ENCODE results near the gene RPL41.
"Not testable (repeated sequence)": the region's sequence is repeated elsewhere in the genome, so short reads cannot be mapped to it uniquely, and the experiment has no call there.

Gene RPL41

GRCh38 chr12:56103066-56103711 is 13.2 kb upstream of the RPL41 start:
- H3K36me3 ChIP-seq (ENCODE audit: control insufficient read depth, insufficient read depth, low read length) = peaks cover 68% of the 10 kb centered on the region
- H3K27me3 ChIP-seq (ENCODE audit: control insufficient read depth, insufficient read depth, low read length) = no peaks in the 10 kb centered on the region
- no peaks in the 10 kb centered on the region for H3K9me3 ChIP-seq (ENCODE audit: control insufficient read depth, insufficient read depth, low read length)
- H3K4me1 ChIP-seq (ENCODE audit: control insufficient read depth, insufficient read depth, low read length) = peaks cover 8% of the 10 kb centered on the region; the same call in 1 of the 2 replicates
- H3K27ac ChIP-seq (ENCODE audit: low read depth, low read length) = peak overlapping the region; percentile 87
- peak overlapping the region; percentile 70 for H3K4me3 ChIP-seq (ENCODE audit: low read depth, low read length)
- H3K9ac ChIP-seq (ENCODE audit: low read depth, low read length) = no peak overlapping the region

GRCh38 chr12:56103823-56104108 is 12.7 kb upstream of the RPL41 start:
- Histone ChIP-seq H3K4me1 (ENCODE audit: control insufficient read depth, insufficient read depth, low read length) (peaks cover 8% of the 10 kb centered on the region; the same call in 1 of the 2 replicates), H3K36me3 (ENCODE audit: control insufficient read depth, insufficient read depth, low read length) (peaks cover 69% of the 10 kb centered on the region), H3K27ac (ENCODE audit: low read depth, low read length) (peak overlapping the region; percentile 87), H3K9ac (ENCODE audit: low read depth, low read length) (peak overlapping the region; percentile 54), H3K4me3 (ENCODE audit: low read depth, low read length) (peak overlapping the region; percentile 70), H3K27me3 (ENCODE audit: control insufficient read depth, insufficient read depth, low read length) (no peaks in the 10 kb centered on the region), H3K9me3 (ENCODE audit: control insufficient read depth, insufficient read depth, low read length) (no peaks in the 10 kb centered on the region)

- peak within 1 kb of the TSS; percentile 92 for H3K27ac ChIP-seq (ENCODE audit: low read depth, low read length)
- H3K4me3 ChIP-seq (ENCODE audit: low read depth, low read length) = peak within 1 kb of the TSS; percentile 94
- peaks cover 8% of the 10 kb centered on the region; the same call in 1 of the 2 replicates for H3K4me1 ChIP-seq (ENCODE audit: control insufficient read depth, insufficient read depth, low read length)
- H3K27me3 ChIP-seq (ENCODE audit: control insufficient read depth, insufficient read depth, low read length) = no peaks in the 10 kb centered on the region
- peak within 1 kb of the TSS; percentile 88 for H3K9ac ChIP-seq (ENCODE audit: low read depth, low read length)
- H3K9me3 ChIP-seq (ENCODE audit: control insufficient read depth, insufficient read depth, low read length) = no peaks in the 10 kb centered on the region
- peaks cover 68% of the 10 kb centered on the region for H3K36me3 ChIP-seq (ENCODE audit: control insufficient read depth, insufficient read depth, low read length)
These were observed 12.2 kb upstream of the RPL41 start, which contains the start of gene PA2G4 for GRCh38 chr12:56104109-56104814. TSS of gene PA2G4 (plus strand) at chr12:56104559. CDS start at chr12:56104738, 179 bp downstream.

- Histone ChIP-seq H3K27me3 (ENCODE audit: control insufficient read depth, insufficient read depth, low read length) (no peaks in the 10 kb centered on the region), H3K4me3 (ENCODE audit: low read depth, low read length) (peak overlapping the region; percentile 94), H3K36me3 (ENCODE audit: control insufficient read depth, insufficient read depth, low read length) (peaks cover 67% of the 10 kb centered on the region), H3K9ac (ENCODE audit: low read depth, low read length) (peak overlapping the region; percentile 88), H3K27ac (ENCODE audit: low read depth, low read length) (peak overlapping the region; percentile 92), H3K9me3 (ENCODE audit: control insufficient read depth, insufficient read depth, low read length) (no peaks in the 10 kb centered on the region), H3K4me1 (ENCODE audit: control insufficient read depth, insufficient read depth, low read length) (peaks cover 8% of the 10 kb centered on the region; the same call in 1 of the 2 replicates)
These were observed 11.4 kb upstream of the RPL41 start for GRCh38 chr12:56104815-56105608.

GRCh38 chr12:56105609-56105902 is 10.9 kb upstream of the RPL41 start:
- H3K4me1 ChIP-seq (ENCODE audit: control insufficient read depth, insufficient read depth, low read length) = peaks cover 8% of the 10 kb centered on the region; the same call in 1 of the 2 replicates
- no peaks in the 10 kb centered on the region for H3K27me3 ChIP-seq (ENCODE audit: control insufficient read depth, insufficient read depth, low read length)
- peak overlapping the region; percentile 88; the same call in 1 of the 2 replicates for H3K9ac ChIP-seq (ENCODE audit: low read depth, low read length)
- H3K9me3 ChIP-seq (ENCODE audit: control insufficient read depth, insufficient read depth, low read length) = no peaks in the 10 kb centered on the region
- H3K36me3 ChIP-seq (ENCODE audit: control insufficient read depth, insufficient read depth, low read length) = peaks cover 70% of the 10 kb centered on the region
- peak overlapping the region; percentile 94 for H3K4me3 ChIP-seq (ENCODE audit: low read depth, low read length)
- H3K27ac ChIP-seq (ENCODE audit: low read depth, low read length) = no peak overlapping the region

GRCh38 chr12:56107242-56107641 is 9.2 kb upstream of the RPL41 start:
- Histone ChIP-seq H3K4me1 (ENCODE audit: control insufficient read depth, insufficient read depth, low read length) (peaks cover 8% of the 10 kb centered on the region; the same call in 1 of the 2 replicates), H3K27ac (ENCODE audit: low read depth, low read length) (no peak overlapping the region), H3K4me3 (ENCODE audit: low read depth, low read length) (no peak overlapping the region), H3K27me3 (ENCODE audit: control insufficient read depth, insufficient read depth, low read length) (no peaks in the 10 kb centered on the region), H3K36me3 (ENCODE audit: control insufficient read depth, insufficient read depth, low read length) (peaks cover 71% of the 10 kb centered on the region), H3K9ac (ENCODE audit: low read depth, low read length) (no peak overlapping the region), H3K9me3 (ENCODE audit: control insufficient read depth, insufficient read depth, low read length) (no peaks in the 10 kb centered on the region)

- Histone ChIP-seq H3K9me3 (ENCODE audit: control insufficient read depth, insufficient read depth, low read length) (no peaks in the 10 kb centered on the region), H3K27me3 (ENCODE audit: control insufficient read depth, insufficient read depth, low read length) (no peaks in the 10 kb centered on the region), H3K4me1 (ENCODE audit: control insufficient read depth, insufficient read depth, low read length) (peaks cover 7% of the 10 kb centered on the region; the same call in 1 of the 2 replicates), H3K27ac (ENCODE audit: low read depth, low read length) (no peak overlapping the region), H3K9ac (ENCODE audit: low read depth, low read length) (no peak overlapping the region), H3K4me3 (ENCODE audit: low read depth, low read length) (no peak overlapping the region), H3K36me3 (ENCODE audit: control insufficient read depth, insufficient read depth, low read length) (peaks cover 83% of the 10 kb centered on the region)
These were observed 5.9 kb upstream of the RPL41 start for GRCh38 chr12:56110571-56110970.

GRCh38 chr12:56114084-56114483 is 2.3 kb upstream of the RPL41 start:
- no peak overlapping the region for H3K27ac ChIP-seq (ENCODE audit: low read depth, low read length)

GRCh38 chr12:56115329-56115728 is 1.1 kb upstream of the RPL41 start:
- Histone ChIP-seq H3K27ac (ENCODE audit: low read depth, low read length) (peak overlapping the region; percentile 48), H3K9me3 (ENCODE audit: control insufficient read depth, insufficient read depth, low read length) (no peaks in the 10 kb centered on the region), H3K36me3 (ENCODE audit: control insufficient read depth, insufficient read depth, low read length) (peaks cover 53% of the 10 kb centered on the region)

More at GRCh38 chr12:56114084-56114483, 2.3 kb upstream of the RPL41 start:
- no peak overlapping the region for H3K9ac ChIP-seq (ENCODE audit: low read depth, low read length)
- H3K36me3 ChIP-seq (ENCODE audit: control insufficient read depth, insufficient read depth, low read length) = peaks cover 61% of the 10 kb centered on the region
- H3K27me3 ChIP-seq (ENCODE audit: control insufficient read depth, insufficient read depth, low read length) = no peaks in the 10 kb centered on the region
- no peaks in the 10 kb centered on the region for H3K9me3 ChIP-seq (ENCODE audit: control insufficient read depth, insufficient read depth, low read length)
- peaks cover 6% of the 10 kb centered on the region for H3K4me1 ChIP-seq (ENCODE audit: control insufficient read depth, insufficient read depth, low read length)
- H3K4me3 ChIP-seq (ENCODE audit: low read depth, low read length) = no peak overlapping the region

GRCh38 chr12:56117082-56117706 is 761 bp downstream of the RPL41 start:
- H3K4me1 ChIP-seq (ENCODE audit: control insufficient read depth, insufficient read depth, low read length) = peaks cover 14% of the 10 kb centered on the region
- peak overlapping the region; percentile 99 for H3K9ac ChIP-seq (ENCODE audit: low read depth, low read length)
- peak overlapping the region; percentile 98 for H3K4me3 ChIP-seq (ENCODE audit: low read depth, low read length)
- not testable (repeated sequence) for H3K9me3 ChIP-seq (ENCODE audit: control insufficient read depth, insufficient read depth, low read length); H3K27me3 ChIP-seq (ENCODE audit: control insufficient read depth, insufficient read depth, low read length)
- H3K27ac ChIP-seq (ENCODE audit: low read depth, low read length) = peak overlapping the region; percentile 98
- peaks cover 48% of the 10 kb centered on the region for H3K36me3 ChIP-seq (ENCODE audit: control insufficient read depth, insufficient read depth, low read length)

More at GRCh38 chr12:56115329-56115728, 1.1 kb upstream of the RPL41 start:
- Histone ChIP-seq H3K4me1 (ENCODE audit: control insufficient read depth, insufficient read depth, low read length) (peaks cover 14% of the 10 kb centered on the region), H3K27me3 (ENCODE audit: control insufficient read depth, insufficient read depth, low read length) (no peaks in the 10 kb centered on the region), H3K4me3 (ENCODE audit: low read depth, low read length) (peak overlapping the region; percentile 98), H3K9ac (ENCODE audit: low read depth, low read length) (peak overlapping the region; percentile 99)
